NCI-H226 (cell line): ENCODE data around the gene RPS19.
"Not testable (repeated sequence)": the region's sequence is repeated elsewhere in the genome, so short reads cannot be mapped to it uniquely, and the experiment has no call there.

Experiments used
- DNase-seq: peaks from one replicate; pipeline ENCODE4 v3.0.0-alpha.2; 2015

RPS19 gene

DNA sequence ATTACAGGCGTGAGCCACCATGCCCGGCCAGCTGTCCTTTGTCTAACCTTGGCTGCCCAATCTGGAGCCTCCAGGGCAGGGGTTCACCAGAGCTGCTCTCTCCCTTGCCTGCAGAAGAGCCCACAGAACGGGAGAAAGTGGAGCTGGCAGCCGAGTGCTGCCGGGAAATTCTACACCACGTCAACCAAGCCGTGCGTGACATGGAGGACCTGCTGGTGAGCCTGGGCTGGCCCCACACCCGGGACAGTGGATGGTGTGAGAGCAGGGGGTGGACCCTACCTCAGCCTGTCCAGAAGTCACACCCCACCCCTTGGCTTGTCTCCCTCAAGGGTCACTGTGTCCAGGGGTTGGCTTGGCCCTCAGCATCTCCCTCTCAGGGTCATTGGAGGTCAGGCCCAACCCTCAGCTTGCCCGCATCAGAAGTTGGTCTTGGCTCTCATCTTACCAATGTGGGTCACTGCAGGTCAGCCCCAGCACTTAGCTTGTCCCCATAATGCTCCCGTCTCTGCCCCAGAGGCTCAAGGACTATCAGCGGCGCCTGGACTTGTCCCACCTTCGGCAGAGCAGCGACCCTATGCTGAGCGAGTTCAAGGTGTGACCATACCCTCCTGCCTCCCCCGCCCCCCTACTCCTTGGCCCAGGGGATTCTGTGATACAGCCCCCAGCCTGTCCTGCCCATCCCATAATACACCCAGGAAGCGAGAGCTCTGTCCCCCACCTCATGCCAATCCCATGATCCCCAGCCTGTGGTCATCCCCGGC is 43.3 kb downstream of the RPS19 start:
- no peak for DNase-seq

DNA sequence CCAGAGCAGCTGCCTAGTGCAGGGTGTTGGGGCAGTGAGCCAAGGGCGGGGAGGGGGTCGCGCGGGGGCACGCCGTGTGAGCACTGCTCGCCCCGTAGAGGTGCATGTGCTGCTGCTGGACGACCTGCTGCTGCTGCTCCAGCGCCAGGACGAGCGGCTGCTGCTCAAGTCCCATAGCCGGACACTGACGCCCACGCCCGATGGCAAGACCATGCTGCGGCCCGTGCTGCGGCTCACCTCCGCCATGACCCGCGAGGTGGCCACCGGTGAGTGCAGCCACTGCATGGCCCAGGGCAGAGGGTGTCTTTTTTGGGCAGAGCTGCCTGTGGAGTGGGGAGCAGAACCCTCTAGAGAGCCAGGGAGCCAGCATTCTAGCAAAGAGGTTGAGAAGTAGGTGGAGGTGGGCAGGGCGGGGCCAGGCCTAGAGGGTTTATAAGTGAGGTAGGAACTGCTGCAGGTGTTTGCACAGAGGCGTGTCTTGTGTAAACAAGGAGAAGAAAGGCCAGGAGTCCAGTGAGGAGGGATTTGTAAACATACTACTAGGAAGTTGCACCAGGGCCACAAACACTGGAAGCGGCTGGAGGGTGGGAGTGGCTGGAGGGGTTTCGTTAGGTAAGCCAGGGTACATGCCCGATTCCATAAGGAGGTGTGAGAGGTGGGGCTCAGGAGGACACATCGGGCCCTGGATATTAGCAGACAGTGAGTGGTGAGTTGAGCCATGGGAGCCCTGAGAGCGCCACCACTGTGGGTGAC is 44.2 kb downstream of the RPS19 start:
- DNase-seq = no peak

DNA sequence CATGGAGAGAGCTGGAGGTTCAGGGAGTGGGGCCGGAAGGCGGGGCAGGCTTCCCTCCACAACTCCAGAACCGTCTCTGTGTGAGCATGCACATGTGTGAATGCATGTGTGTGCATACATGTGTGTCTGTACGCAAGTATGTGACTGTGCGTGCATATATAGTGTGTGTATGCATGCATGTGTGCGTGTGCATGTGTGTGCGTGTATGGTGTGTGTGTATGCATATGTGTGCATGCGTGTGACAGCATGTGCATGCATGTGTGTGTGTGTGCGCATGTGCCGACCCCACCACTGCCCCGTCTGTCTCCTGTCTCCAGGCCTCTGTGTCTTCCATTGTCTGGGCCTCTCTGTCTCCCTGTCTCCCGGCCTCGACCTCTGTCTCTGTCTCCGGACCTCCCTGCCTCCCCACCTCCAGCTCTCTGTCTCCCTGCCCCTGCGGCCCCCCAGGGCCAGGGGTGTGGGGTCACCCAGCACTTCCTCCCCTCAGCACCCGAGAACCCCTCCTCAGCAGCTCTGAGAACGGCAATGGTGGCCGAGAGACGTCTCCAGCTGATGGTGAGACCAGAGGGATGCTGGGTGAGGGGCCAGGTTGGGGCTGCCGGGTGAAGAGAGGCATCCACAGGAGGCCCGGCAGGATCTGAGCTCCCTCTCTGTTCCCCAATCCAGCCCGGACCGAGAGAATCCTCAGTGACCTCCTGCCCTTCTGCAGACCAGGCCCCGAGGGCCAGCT is 45.4 kb downstream of the RPS19 start:
- DNase-seq = no peak

DNA sequence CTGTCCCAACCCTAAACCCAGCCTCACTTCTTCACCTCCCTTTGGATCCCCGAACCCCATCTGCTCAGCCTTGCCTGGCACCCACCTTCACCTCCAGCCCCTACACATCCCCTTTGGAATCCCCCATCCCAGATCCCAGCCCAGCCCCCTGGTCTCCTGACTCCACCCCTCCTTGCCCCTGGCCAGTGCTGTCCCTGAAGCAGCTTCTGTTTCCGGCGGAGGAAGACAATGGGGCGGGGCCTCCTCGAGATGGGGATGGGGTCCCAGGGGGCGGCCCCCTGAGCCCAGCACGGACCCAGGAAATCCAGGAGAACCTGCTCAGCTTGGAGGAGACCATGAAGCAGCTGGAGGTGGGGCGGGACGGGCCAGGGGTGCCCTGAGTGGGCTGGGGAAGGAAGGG is 46.2 kb downstream of the RPS19 start:
- no peak for DNase-seq

DNA sequence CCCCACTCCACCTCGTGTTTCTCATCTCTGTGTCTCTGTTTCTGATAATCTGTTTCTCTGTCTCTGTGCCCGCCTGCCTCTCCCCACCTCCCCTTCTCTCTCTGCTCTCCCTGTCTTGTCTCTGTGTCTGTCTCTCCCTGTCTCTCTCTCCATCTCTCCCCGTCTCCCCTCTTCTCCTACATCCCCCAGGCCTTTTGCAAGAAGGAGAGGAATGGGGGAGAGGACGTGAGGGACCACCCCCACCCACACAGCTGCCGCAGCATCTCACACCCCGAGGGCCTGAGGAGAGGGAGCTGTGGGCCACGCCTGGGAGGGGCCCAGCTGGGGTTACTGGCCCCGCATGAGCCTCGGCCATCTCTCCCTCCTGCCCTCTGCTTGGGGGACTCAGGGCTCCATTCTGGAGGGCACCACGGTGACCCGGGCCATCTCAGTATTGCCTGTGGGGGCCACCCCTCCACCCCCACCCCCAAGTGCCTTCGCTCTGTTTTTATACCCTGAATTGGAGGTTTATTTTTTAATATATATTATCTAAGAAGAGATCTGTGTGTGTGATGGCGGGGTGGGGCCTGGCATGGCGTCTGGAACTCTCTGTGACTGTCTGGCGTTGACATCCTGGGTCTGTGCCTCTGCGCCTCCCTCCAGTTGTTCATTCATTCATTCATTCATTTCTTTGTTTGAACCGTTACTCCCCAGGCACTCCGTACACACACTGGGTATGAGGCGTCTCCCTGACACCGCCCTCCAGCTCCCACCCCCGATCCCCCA is 47.0 kb downstream of the RPS19 start:
- no peak for DNase-seq

DNA sequence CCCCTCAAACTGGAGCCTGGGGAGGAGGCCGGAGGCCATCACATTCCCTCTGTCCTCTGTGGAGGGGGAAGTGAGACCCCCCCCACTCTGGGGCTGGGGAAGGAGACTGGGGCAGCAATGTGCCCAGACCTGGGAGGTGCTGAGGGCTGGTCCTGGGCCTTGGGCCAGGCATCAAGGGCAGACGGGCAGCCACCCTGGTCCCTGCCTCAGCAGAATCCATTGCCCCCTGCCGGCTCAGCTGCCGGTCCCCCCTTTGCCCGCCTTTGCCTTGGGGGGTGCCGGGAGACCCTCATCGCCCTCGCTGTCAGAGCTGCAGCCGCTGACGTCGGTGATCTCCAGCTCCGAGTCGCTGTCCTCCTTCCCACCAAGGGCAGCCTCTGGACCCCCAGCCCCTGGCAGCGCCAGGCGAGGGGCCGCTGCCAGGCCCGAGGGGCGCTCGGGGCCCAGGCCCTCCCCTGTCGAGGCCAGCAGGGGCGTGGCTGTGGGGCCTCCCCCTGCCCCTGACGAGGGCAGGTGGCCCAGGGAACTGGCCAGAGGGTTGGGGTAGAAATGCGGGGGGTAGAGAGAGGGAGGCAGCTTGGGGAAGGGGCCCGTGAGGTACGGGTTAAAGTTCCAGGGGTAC is 48.0 kb downstream of the RPS19 start:
- DNase-seq = no peak

DNA sequence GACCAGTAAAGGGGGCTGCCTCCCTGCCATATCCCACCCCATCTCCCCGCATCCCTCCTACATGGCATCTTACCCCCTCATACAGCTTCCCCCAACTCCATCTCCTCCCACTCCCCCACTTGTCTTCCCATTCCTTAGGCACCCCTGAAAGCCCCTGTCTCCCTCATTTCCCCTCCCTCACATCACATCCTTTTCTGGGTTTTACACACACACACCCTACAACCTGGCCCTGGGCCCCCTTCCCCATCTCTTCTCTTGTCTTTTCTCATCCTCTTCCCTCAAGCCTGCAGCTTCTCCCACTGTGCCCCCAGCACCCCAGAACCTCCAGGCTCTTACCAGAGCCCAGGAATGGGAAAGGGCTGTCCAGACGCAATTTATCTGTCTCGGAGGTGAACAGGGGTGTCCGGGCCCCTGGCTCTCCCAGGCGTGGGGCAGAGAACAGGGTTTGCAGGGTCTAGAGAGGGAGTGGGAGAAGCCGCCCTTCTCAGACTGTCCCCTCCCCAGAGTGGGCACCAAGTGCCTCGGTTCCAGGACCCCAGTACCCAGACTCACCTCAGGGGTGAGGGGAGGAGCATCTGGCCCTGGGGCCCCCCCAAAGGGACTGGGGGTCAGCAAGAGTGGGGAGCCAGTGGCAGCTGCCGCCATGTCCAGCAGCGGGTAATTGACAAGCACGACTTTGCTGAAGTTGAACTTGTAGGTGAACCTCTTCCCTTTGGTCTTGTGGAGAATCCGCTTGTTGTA is 48.8 kb downstream of the RPS19 start:
- DNase-seq = no peak

DNA sequence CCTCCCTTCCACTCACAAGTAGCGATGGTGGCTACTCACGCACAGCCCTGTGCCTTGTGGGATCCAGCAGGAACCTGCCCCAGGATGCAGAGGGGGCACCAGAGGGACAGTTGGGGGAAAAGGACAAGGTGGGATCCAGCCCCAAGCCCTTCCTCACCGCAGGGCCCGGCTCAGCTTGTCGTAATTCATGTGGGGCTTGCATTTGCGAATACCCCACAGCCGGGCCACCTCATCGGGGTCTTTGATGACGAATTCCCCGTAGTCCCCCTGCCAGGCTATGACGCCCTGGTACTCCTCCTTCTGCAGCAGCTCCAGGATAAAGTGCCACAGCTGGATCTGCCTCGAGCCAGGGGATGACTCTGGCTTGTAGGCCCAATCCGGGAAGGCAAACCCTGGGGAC is 49.7 kb downstream of the RPS19 start:
- no peak for DNase-seq

DNA sequence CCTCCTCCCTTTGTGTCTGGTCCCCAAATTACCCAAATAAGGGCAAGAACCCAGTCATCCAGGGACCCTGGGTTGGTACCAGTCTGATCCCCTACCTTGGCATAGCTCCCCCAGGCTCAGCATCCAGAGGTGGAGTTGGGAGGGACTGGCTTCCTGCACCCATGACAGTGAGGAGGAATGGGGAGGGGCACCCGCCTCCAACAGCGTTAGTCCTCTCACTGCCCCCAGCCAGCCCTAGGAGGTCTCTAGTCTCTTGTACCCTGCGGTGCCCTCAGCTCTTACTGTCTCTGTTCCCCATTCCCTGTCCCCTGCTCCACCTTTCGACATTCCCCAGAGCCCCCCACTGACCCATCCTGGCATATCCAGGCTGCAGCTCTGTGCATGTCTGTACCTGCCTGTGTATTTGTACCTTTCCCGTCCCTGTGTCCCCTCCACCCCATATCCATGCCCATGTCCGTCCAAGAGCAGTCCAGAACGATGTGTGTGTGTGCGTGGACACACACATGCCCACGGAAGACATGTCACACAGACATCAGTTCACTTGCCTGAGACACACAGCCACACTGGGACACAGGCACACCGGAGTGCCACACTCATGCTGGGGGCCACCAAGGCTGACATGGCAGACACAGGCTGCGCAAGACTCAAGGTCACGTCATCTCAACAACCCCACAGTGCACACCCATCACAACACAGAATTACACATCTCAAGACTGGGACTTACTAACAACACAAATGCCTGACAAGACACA is 50.4 kb downstream of the RPS19 start:
- no peak for DNase-seq

DNA sequence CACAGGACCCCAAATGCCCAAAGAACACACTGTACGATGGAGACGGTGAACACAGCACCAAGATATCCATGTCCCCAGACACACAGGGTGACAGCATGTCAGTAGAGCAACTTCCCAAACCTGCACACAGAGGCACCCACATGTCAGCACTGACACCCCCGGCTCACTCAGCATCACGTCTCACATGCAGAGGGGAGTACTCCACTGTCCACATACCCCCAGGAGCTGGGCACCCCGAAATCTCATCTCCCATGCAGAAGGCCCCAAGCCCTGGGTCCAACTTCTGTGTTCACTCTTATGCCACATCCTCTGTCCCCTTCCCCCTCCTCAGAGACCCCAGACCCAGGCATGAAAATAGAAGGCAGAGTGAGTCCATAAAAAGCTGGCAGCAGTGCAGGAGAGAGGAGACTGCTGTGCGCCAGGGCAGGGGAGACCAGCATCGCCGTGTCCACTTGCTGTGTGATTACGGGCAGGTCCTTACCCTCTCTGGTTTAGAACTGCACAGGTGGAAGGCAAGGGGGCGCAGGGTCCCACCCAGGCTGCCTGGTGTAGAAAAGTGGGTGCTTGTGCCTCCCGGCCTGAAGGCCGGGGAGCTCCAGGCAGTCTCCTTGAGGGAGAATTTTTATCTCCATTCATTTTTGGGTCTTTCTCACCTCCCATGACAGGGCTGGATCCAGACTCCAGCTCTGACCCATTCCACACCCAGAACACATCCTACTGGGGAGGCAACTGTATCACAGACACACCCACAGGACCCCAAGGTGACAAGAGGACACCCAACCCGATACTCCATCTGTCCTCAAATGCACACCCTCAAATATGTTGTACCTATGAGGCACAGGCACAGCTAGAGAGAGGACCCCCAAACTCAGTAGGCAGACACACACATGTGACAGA is 51.2 kb downstream of the RPS19 start:
- no peak for DNase-seq

DNA sequence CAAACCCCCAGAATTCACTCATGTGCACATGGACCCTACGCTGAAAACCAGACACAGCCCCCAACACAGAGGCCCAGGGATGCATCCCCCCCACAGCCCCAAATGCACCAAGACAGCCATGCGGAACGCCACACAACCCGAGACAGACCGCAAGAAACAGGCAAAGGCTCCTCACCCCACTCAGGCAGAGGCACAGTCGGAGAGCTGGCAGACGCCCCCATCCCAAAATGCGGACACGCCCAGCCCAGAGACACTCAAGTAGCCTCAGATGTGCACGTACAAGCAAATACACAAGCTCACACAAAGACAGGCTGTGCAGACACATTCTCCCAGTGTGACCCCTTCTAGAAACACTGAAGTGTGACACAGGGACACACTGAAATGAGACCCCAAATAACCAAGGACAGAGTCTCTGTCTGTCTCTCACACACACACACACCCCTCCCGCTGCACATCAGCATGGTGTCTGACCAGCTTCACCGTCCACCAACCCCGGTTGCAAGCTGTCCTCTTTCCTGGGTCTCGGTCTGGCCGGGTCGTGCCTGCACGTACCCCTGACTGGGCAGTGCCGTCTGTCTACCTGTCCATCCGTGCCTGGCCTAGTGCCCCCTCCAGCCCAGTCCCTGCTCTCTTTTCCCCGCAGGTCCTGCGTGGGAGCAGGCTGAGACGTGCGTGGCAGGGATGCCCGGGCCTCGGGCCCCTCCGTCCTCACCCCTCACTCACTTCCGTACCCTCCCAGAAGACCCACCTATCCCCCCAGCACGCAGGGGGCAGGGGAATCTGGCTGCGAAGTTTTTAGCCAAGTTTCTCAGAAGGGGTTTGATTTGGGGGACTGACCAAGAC is 52.1 kb downstream of the RPS19 start:
- DNase-seq = no peak

DNA sequence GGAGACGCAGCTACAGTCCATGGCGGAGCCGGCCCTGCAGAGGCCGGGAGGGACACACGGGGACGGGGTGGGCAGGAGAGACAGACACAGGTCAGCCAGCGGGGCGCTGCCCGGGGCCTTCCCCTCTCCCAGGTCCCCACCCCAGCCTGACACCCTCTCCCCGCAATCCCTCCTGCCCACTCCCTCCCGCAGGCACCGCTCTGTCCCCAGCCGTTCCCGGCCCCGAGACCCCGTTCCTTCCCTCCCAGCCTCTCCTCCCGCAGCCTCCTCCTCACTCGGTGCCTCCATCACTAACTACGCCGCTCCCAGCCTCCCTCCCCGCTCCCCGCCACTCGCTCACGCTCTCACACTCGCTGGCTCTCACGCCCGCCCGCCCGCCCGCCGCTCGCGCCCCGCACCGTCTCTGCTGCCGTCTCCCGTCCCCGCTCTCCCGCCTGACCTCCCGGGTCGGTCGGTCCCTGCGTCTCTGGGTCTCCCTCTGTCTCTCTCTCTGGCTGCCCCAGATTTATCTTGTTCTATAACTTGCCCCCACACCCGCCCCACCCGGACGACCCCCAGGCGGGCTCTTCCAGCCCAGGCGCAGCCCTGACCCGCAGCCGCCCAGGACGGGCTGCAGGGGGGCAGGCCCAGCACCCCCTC is 53.0 kb downstream of the RPS19 start:
- DNase-seq = no peak

DNA sequence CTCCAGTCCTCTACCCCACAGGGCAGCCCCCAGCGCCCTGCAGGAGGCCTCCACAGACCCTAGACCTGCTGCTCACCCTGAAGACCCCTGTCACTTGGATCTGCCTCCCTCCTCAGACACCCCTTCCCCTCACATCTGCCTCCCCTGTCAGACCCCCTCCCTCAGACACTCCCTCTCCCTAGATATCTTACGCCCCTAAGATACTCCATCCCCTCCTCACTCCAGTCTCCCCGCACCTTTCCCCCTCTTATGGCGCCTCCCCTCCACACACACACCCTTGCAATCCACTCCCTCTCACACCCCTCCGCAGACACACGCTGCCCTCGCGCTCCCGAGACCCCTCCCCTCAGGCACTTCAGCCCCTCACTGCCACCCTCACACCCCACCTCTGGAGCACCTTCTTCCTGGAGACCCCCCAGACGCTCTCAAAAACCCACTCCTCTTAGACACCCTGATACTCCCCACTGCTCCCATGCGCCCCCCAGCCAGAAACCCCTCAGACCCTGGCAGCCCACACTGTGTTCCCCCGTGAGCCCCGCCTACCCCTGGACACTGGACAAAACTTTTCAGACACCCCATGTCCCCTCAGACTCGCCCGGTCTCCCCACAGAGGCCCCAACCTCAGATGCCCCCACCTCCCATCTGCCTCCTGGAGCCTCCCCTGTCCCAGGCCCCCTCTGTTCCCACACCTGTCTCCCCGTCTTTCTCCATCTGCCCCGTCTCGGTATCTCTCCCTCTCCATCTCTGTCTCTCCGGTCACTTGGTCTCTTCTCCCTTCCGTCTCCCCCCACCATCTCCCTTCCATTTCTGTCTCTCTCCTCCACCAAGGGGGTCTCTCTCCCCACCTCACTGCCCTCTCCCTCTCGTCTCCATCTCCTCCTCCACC is 53.7 kb downstream of the RPS19 start:
- no peak for DNase-seq

DNA sequence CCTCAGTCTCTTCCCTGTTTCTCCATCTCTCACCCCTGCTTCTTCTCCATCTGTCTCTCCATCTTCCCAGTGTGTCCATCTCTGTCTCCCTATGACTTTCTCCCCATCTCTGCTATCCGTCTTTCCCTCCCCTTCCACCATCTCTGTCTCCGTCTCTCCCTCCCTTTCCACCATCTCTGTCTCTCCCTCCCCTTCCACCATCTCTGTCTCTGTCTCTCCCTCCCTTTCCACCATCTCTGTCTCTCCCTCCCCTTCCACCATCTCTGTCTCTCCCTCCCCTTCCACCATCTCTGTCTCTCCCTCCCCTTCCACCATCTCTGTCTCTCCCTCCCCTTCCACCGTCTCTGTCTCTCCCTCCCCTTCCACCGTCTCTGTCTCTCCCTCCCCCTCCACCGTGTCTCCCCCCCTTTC is 54.4 kb downstream of the RPS19 start:
- DNase-seq = not testable (repeated sequence)

DNA sequence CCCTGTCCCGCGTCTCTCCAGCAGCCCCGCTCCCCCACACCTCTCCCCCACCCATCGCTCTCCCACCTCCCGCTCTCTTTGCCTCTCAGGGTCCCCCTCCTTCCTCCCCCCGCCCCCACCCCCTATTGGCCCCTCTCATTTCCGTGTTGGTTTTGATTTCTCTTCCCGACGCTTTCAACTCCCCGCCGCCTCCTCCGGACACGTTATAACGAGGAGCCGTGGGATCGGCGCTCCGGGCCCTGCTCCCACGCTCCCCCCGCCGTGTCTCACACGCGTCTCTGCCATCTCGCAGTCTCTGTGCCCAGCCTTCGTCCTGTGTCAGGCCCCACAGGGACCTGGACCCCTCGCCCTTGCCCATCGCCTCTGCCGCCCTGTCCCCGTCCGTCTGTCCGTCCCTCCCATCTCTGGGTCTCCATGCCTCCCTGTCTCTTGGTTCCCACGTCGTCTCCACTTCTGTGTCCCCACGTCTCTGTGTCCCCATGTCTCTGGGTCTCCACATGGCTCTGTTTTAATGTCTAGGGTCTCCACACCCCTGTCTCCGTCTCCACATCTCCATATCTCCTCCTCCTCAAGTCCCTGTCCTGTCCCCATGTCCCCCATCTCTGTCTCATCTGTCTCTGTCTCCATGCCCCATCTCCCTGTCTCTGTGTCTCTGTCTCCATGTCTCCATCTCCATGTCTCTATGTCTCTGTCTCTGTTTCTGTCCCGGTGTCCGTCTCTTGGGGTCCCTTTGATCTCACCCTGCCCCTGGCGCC is 55.1 kb downstream of the RPS19 start:
- DNase-seq = no peak

DNA sequence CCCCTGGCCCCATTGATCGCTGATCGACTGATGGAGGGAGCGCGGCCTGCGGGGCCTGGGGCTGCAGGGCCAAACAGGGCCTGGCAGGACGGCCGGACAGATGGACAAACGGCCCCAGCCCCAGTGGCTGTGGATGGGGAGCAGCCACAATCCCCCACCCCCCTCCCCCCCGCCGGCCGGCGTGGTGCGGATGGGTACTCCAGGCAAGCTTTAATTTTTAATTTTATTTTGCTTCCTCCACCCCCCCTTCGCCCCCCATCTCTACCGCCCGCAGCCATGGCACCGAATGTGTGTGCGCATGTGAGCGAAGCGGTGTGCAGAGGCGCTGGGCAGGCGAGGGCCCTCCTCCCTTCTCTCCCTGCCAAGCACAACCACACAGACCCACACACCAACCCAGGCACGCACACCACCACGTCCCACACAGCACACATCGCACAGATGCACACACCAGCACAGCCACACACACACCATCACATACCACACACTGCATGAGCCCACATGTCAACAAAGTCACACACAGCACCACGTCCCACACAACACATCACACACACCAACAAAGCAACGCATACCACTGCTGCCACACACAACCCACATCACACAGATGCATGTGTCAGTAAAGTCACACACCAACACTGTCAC is 55.8 kb downstream of the RPS19 start:
- no peak for DNase-seq
